GM12878 (cell line): ENCODE data around the gene UBASH3A.

ENCODE experiments used
- BHLHE40 ChIP-seq, 2 experiments: fragments of 450-650 bp in 1 of 2; IDR thresholded peaks; 2 replicates each; pipeline ENCODE4 v1.6.1; 2011 to 2017; ENCODE audit warnings: low read depth in 2 of 2, borderline replicate concordance in 1 of 2, improper control_type of control experiment in 1 of 2, low read length in 1 of 2, mild to moderate bottlenecking in 1 of 2
- CEBPB ChIP-seq, 2 experiments: fragments of 150-350 bp in 1 of 2; IDR thresholded peaks; 2 replicates each; pipeline ENCODE4 v1.6.1; 2012 to 2014; ENCODE audit warnings: low read depth in 2 of 2, low read length in 2 of 2, borderline replicate concordance in 1 of 2, inconsistent platforms in 1 of 2
- CHD1 ChIP-seq: IDR thresholded peaks from 2 replicates; pipeline ENCODE4 v1.6.1; 2012; ENCODE audit warnings: low read depth, low read length, improper control_type of control experiment
- MEF2A ChIP-seq: IDR thresholded peaks from 2 replicates; pipeline ENCODE4 v1.6.1; 2011; ENCODE audit warnings: low read depth, mild to moderate bottlenecking, low read length, moderate library complexity; ENCODE audit not compliant: insufficient read depth
- NRF1 ChIP-seq: conservative IDR thresholded peaks from 2 replicates; pipeline ENCODE4 v1.6.1; 2011; ENCODE audit warnings: mild to moderate bottlenecking, low read depth, low read length, improper control_type of control experiment
- POLR2A ChIP-seq: IDR thresholded peaks from 2 replicates; pipeline ENCODE4 v1.6.1; 2011; ENCODE audit warnings: low read depth, mild to moderate bottlenecking, low read length
- POLR2AphosphoS5 ChIP-seq: IDR thresholded peaks from 2 replicates; pipeline ENCODE4 v1.6.1; 2011; ENCODE audit warnings: mild to moderate bottlenecking, low read length, inconsistent platforms
- STAT1 ChIP-seq: fragments of 450-650 bp; conservative IDR thresholded peaks from 2 replicates; pipeline ENCODE4 v1.6.1; 2014; ENCODE audit warnings: antibody characterized with exemption, mild to moderate bottlenecking
- ZNF24 ChIP-seq: fragments of 450-650 bp; IDR thresholded peaks from 2 replicates; pipeline ENCODE4 v1.6.1; 2017; ENCODE audit warnings: antibody characterized with exemption, mild to moderate bottlenecking
- ZNF274 ChIP-seq: IDR thresholded peaks from one replicate; pipeline ENCODE4 v1.8.0; 2011; ENCODE audit not compliant: insufficient read length, insufficient read depth

DNA sequence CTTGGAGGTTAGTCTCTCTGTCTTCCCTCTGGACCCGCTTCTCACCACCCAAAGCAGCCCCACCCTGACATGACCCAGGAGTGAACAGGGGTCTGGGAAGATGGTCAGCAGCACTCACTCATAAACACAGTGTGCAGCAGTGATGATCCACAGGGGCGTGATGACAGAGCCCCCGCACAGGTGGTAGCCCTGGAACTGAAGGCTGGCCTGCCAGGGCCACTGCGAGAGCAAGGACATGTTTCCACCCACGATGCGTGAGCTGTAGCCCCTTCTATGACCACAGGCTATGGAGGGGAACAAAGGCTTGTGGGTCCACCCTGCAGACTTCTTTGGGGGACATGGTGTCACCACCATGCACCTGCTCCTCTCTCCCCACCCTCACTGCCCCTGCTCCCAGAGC lies 20.8 kb upstream of the UBASH3A start:
- no peak for TF ChIP-seq STAT1
- no peak for TF ChIP-seq NRF1
- TF ChIP-seq ZNF274: no peak
- TF ChIP-seq BHLHE40 (IDR thresholded peaks at IDR 0.05; ENCODE audit: borderline replicate concordance in 1 of 2, low read depth in 2 of 2, low read length in 1 of 2): no peak
- no peak for TF ChIP-seq POLR2AphosphoS5
- no peak for TF ChIP-seq POLR2A
- no peak for TF ChIP-seq ZNF24
- no peak for TF ChIP-seq CHD1
- no peak for TF ChIP-seq MEF2A
- TF ChIP-seq CEBPB (IDR thresholded peaks at IDR 0.05; ENCODE audit: borderline replicate concordance in 1 of 2, low read depth in 2 of 2, low read length in 2 of 2): no peak
